Endothelial cell of umbilical vein (primary cell): ENCODE measurements around the gene ARRDC2. TPM values are rescaled to one million over a fixed set of nuclear protein-coding genes. Genes with fewer than 3 reads are reported as not detected.

Experiments
- BruUV-seq: library from RNA; stranded (reverse); fragments of 400-500 nt; replicated peaks from 2 replicates; lab custom pipeline; 2021; lab: Mats Ljungman, UMichigan
- CTCF ChIA-PET: fragments of 300-600, 350-600 bp; sonication (Branson Sonifier 250); formaldehyde crosslinking; loops from one replicate; lab custom pipeline; 2021; ENCODE audit warnings: antibody characterized with exemption, inconsistent platforms; lab: Charles Lee
- POLR2A ChIA-PET: fragments of 300-600, 350-600 bp; sonication (Branson Sonifier 250); formaldehyde crosslinking; loops from one replicate; lab custom pipeline; 2021; ENCODE audit warnings: antibody characterized with exemption, inconsistent platforms; lab: Charles Lee
- DNase-seq: peaks from one replicate; pipeline ENCODE4 v3.0.0-alpha.2; 2011; ENCODE audit warnings: low read depth, low spot score
- FAIRE-seq: peaks from 2 replicates; lab custom pipeline; 2011; peaks lifted over from hg19 to GRCh38; lab: Jason Lieb, UNC
- H2AFZ ChIP-seq: 2 replicates; pipeline ENCODE4 v1.6.0; 2012; ENCODE audit warnings: low read depth, low read length, control low read depth, inconsistent platforms
- H3K27ac ChIP-seq: 2 replicates; pipeline ENCODE4 v1.5.1; 2011; ENCODE audit warnings: low read depth, mild to moderate bottlenecking, control low read depth, low read length, moderate library complexity; ENCODE audit not compliant: insufficient read depth
- H3K27me3 ChIP-seq, 2 experiments: 2 replicates each; pipeline versions ENCODE4 v1.6.0 to v1.6.1; 2011; ENCODE audit warnings: low read length in 2 of 2, mixed read lengths in 1 of 2; ENCODE audit not compliant: control insufficient read depth in 2 of 2, insufficient read depth in 2 of 2
- H3K36me3 ChIP-seq, 2 experiments: 2 replicates in 1 of 2; 3 replicates in 1 of 2; pipeline ENCODE4 v1.5.1; 2011; ENCODE audit warnings: low read length in 2 of 2, mild to moderate bottlenecking in 1 of 2, moderate library complexity in 1 of 2; ENCODE audit not compliant: control insufficient read depth in 2 of 2, insufficient read depth in 2 of 2; ENCODE audit errors: extremely low read depth in 1 of 2
- H3K4me1 ChIP-seq: 3 replicates; pipeline ENCODE4 v1.5.1; 2011; ENCODE audit warnings: mild to moderate bottlenecking, low read length; ENCODE audit not compliant: control insufficient read depth, insufficient read depth; ENCODE audit errors: extremely low read depth
- H3K4me2 ChIP-seq: 2 replicates; pipeline ENCODE4 v1.6.1; 2011; ENCODE audit warnings: low read length, control low read depth, mixed read lengths; ENCODE audit not compliant: insufficient read depth
- H3K4me3 ChIP-seq, 3 experiments: fragments of 200-600 bp in 1 of 3; sonication (generic), shearing (Covaris generic) in 1 of 3; replicated peaks in 1 of 3; 2 replicates each; pipeline ENCODE4 v1.5.1; 2011 to 2016; ENCODE audit warnings: control low read depth in 3 of 3, low read length in 3 of 3, mild to moderate bottlenecking in 2 of 3, inconsistent platforms in 1 of 3, low read depth in 1 of 3, moderate library complexity in 1 of 3; ENCODE audit not compliant: insufficient read depth in 1 of 3
- H3K79me2 ChIP-seq: 2 replicates; pipeline ENCODE4 v1.6.0; 2012; ENCODE audit warnings: low read length, inconsistent platforms; ENCODE audit not compliant: control insufficient read depth, insufficient read depth
- H3K9ac ChIP-seq: replicated peaks from 2 replicates; pipeline ENCODE3; 2011; ENCODE audit warnings: low read length, control low read depth; ENCODE audit not compliant: insufficient read depth; ENCODE audit errors: extremely low read depth
- H3K9me1 ChIP-seq: replicated peaks from 3 replicates; pipeline ENCODE4 v1.6.0; 2011; ENCODE audit warnings: mild to moderate bottlenecking, low read length; ENCODE audit not compliant: control insufficient read depth, insufficient read depth; ENCODE audit errors: extremely low read depth
- H3K9me3 ChIP-seq: replicated peaks from 2 replicates; pipeline ENCODE4 v1.5.1; 2012; ENCODE audit warnings: low read length, inconsistent platforms; ENCODE audit not compliant: control insufficient read depth, insufficient read depth
- H4K20me1 ChIP-seq: replicated peaks from 2 replicates; pipeline ENCODE3; 2011; ENCODE audit warnings: mild to moderate bottlenecking, low read length; ENCODE audit not compliant: control insufficient read depth, insufficient read depth; ENCODE audit errors: extremely low read depth
- EZH2 ChIP-seq: IDR thresholded peaks from 2 replicates; pipeline ENCODE4 v1.6.1; 2012; ENCODE audit warnings: borderline replicate concordance, low read depth, mild to moderate bottlenecking, moderate library complexity, low read length, inconsistent platforms; ENCODE audit not compliant: severe bottlenecking
- FOS ChIP-seq: IDR thresholded peaks from 2 replicates; pipeline ENCODE4 v1.6.1; 2011; ENCODE audit warnings: mild to moderate bottlenecking, low read length, moderate library complexity, borderline replicate concordance; ENCODE audit not compliant: insufficient read depth
- GATA2 ChIP-seq: IDR thresholded peaks from 2 replicates; pipeline ENCODE4 v1.7.0; 2011; ENCODE audit warnings: low read depth, mild to moderate bottlenecking, moderate library complexity, mixed read lengths, low read length; ENCODE audit not compliant: insufficient read length, insufficient read depth
- JUN ChIP-seq: IDR thresholded peaks from 2 replicates; pipeline ENCODE4 v1.6.1; 2011; ENCODE audit warnings: borderline replicate concordance, low read depth; ENCODE audit not compliant: insufficient read length, insufficient read depth
- MYC ChIP-seq: IDR thresholded peaks from one replicate; pipeline ENCODE4 v1.6.1; 2011; ENCODE audit warnings: mild to moderate bottlenecking, low read depth, low read length
- POLR2A ChIP-seq: IDR thresholded peaks from 2 replicates; pipeline ENCODE4 v1.6.1; 2012; ENCODE audit warnings: low read depth, mild to moderate bottlenecking, control low read depth, low read length
- POLR2AphosphoS5 ChIP-seq: IDR thresholded peaks from 2 replicates; pipeline ENCODE4 v1.6.1; 2012; ENCODE audit warnings: low read depth, mild to moderate bottlenecking, control low read depth, low read length, moderate library complexity; ENCODE audit not compliant: insufficient read depth
- dilution Hi-C: fragments of 300-500 bp; cut with MboI; formaldehyde crosslinking; loops from one replicate; pipeline ENCODE4 v1.15.0; 2019; ENCODE audit warnings: low sequenced_read_pairs; ENCODE audit not compliant: extremely low pct_ligation_motif_present
- intact Hi-C: fragments of 100-400 bp; cut with micrococcal nuclease; formaldehyde crosslinking; loops from one replicate; pipeline ENCODE4 v1.10.0; 2022
- polyA plus RNA-seq, 4 experiments: library from polyadenylated mRNA; depleted of rRNA in 3 of 4; stranded (reverse) in 3 of 4; unstranded in 1 of 4; fragments of >200 nt; gene quantifications; 2 replicates each; pipeline versions ENCODE4 v1.2.1 to v1.2.3, GENCODE V29; 2011 to 2012; ENCODE audit warnings: missing spikeins in 1 of 4
- total RNA-seq: library from RNA; stranded (reverse); gene quantifications from 2 replicates; pipeline ENCODE4 v1.2.3, GENCODE V29; 2021
- TF ChIP-seq, protein P1 (sequence below), 2 donors: IDR thresholded peaks; 1 replicate in 1 of 2; 2 replicates in 1 of 2; pipeline ENCODE4 v1.5.1; 2011; ENCODE audit warnings: low read length in 2 of 2, mild to moderate bottlenecking in 2 of 2, moderate library complexity in 2 of 2, control low read depth in 1 of 2, inconsistent platforms in 1 of 2, low read depth in 1 of 2; ENCODE audit not compliant: insufficient read depth in 1 of 2; ENCODE audit errors: extremely low read depth in 1 of 2
- TF ChIP-seq, protein P2 (sequence below): IDR thresholded peaks from 2 replicates; pipeline ENCODE4 v1.6.1; 2011; ENCODE audit not compliant: insufficient read depth, insufficient read length

The ARRDC2 gene
- total and polyA plus RNA-seq, 2 donors (not counting 3 experiments of a cell fraction or from before 2014, with no cell fraction given): 10.2 to 17.4 TPM

DNA sequence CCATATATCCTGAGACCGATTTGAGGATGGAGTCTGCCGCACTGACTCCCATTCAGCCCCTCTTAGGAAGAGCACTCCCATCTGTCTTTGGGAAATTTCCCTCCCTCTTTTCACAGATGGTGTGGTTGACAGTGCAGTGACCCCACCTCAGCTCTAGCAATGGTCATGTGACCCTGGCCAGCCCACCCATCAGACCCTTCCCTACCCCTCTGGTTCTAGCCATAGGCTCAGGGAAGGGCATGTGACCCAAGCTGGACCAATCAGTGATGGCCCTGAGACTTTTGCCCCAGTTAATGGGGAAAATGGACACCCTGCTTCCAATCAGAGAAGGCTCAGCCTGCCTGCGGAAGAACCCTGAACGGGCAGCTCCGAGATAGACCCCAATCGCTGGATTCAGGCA lies 52.5 kb downstream of the ARRDC2 start:
- CTCF ChIA-PET: interaction anchor here (0.6 to 4.2 kb wide), 6 partner anchors 53 to 190 kb away, joined by 3 to 46 read pairs (median 4); partner anchors contain the start of gene ARRDC2
- Histone ChIP-seq H3K9ac (no peak overlapping the region), H3K9me1 (no peaks in the 10 kb centered on the region), H3K27me3 (no peaks in the 10 kb centered on the region), H3K4me3 (no peak overlapping the region), H2AFZ (no peak overlapping the region), H3K9me3 (no peaks in the 10 kb centered on the region), H3K27ac (no peak overlapping the region), H3K36me3 (no peaks in the 10 kb centered on the region), H3K4me1 (peaks cover 5% of the 10 kb centered on the region), H3K4me2 (no peak overlapping the region), H4K20me1 (no peaks in the 10 kb centered on the region), H3K79me2 (no peaks in the 10 kb centered on the region)
- DNase-seq (no peak), FAIRE-seq (no peak)
- TF ChIP-seq, protein P1, sequence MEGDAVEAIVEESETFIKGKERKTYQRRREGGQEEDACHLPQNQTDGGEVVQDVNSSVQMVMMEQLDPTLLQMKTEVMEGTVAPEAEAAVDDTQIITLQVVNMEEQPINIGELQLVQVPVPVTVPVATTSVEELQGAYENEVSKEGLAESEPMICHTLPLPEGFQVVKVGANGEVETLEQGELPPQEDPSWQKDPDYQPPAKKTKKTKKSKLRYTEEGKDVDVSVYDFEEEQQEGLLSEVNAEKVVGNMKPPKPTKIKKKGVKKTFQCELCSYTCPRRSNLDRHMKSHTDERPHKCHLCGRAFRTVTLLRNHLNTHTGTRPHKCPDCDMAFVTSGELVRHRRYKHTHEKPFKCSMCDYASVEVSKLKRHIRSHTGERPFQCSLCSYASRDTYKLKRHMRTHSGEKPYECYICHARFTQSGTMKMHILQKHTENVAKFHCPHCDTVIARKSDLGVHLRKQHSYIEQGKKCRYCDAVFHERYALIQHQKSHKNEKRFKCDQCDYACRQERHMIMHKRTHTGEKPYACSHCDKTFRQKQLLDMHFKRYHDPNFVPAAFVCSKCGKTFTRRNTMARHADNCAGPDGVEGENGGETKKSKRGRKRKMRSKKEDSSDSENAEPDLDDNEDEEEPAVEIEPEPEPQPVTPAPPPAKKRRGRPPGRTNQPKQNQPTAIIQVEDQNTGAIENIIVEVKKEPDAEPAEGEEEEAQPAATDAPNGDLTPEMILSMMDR (IDR thresholded peaks at IDR 0.05; ENCODE audit: extremely low read depth in 1 of 2, insufficient read depth in 1 of 2, low read depth in 1 of 2, low read length in 2 of 2): no peak
- TF ChIP-seq JUN (no peak), FOS (no peak), POLR2A (no peak), GATA2 (no peak), MYC (no peak), EZH2 (no peak), POLR2AphosphoS5 (no peak)
- TF ChIP-seq, protein P2, sequence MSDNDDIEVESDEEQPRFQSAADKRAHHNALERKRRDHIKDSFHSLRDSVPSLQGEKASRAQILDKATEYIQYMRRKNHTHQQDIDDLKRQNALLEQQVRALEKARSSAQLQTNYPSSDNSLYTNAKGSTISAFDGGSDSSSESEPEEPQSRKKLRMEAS: no peak
- POLR2A ChIA-PET: no interaction called here
- dilution Hi-C loops: no loop called here
- intact Hi-C loops: no loop called here
- BruUV-seq: no TSS peak
